Activated CD4-positive, alpha-beta T cell treated with anti-CD3 and anti-CD28 coated beads, Interleukin-2, amount 10 ng/mL, durations not matched to agents 7 days and 5 days (primary cell): ENCODE measurements around the gene SETX. TPM values are rescaled to one million over a fixed set of nuclear protein-coding genes. Genes with fewer than 3 reads are reported as not detected.

ENCODE experiments used
- CTCF ChIA-PET: fragments of 350-600 bp; sonication (Branson Sonifier 250); formaldehyde crosslinking; loops from one replicate; lab custom pipeline; 2021; ENCODE audit warnings: antibody characterized with exemption; lab: Charles Lee
- POLR2A ChIA-PET: fragments of 350-600 bp; sonication (Branson Sonifier 250); formaldehyde crosslinking; loops from one replicate; lab custom pipeline; 2021; ENCODE audit warnings: antibody characterized with exemption; lab: Charles Lee
- DNase-seq: peaks from one replicate; pipeline ENCODE4 v3.0.0-alpha.2; 2020
- H3K27ac Mint-ChIP-seq: one replicate; pipeline ENCODE4 v1.8.0; 2021; ENCODE audit warnings: mild to moderate bottlenecking, moderate library complexity, mixed read lengths
- H3K27me3 Mint-ChIP-seq: one replicate; pipeline ENCODE4 v1.8.0; 2021; ENCODE audit warnings: mixed read lengths
- H3K36me3 Mint-ChIP-seq: one replicate; pipeline ENCODE4 v1.8.0; 2021; ENCODE audit warnings: low read depth, mixed read lengths
- H3K4me1 Mint-ChIP-seq: one replicate; pipeline ENCODE4 v1.8.0; 2021; ENCODE audit warnings: mixed read lengths
- H3K4me3 Mint-ChIP-seq: one replicate; pipeline ENCODE4 v1.8.0; 2021; ENCODE audit warnings: mild to moderate bottlenecking, moderate library complexity, mixed read lengths
- H3K9me3 Mint-ChIP-seq: one replicate; pipeline ENCODE4 v1.8.0; 2021; ENCODE audit warnings: mixed read lengths
- total RNA-seq, 2 experiments: library from RNA; stranded (reverse); gene quantifications; one replicate each; pipeline ENCODE4 v1.2.3, GENCODE V29; 2021

The SETX gene
- total RNA-seq, 2 experiments from 2014 or later = 62.8 to 68.5 TPM

- Mint-ChIP-seq H3K4me3 (no peak overlapping the region), H3K36me3 (no peaks in the 10 kb centered on the region), H3K27ac (no peak overlapping the region), H3K27me3 (no peaks in the 10 kb centered on the region), H3K4me1 (peaks cover 6% of the 10 kb centered on the region), H3K9me3 (no peaks in the 10 kb centered on the region)
- CTCF ChIA-PET = no interaction called here
- POLR2A ChIA-PET = no interaction called here
- DNase-seq = no peak
Observed at GRCh38 chr9:132235125-132235524, 119.7 kb downstream of the SETX start.

- no peaks in the 10 kb centered on the region for H3K36me3 Mint-ChIP-seq
- H3K27me3 Mint-ChIP-seq = no peaks in the 10 kb centered on the region
- H3K4me1 Mint-ChIP-seq = peaks cover 5% of the 10 kb centered on the region
- H3K27ac Mint-ChIP-seq = no peak overlapping the region
- H3K9me3 Mint-ChIP-seq = no peaks in the 10 kb centered on the region
- DNase-seq = no peak
- no peak overlapping the region for H3K4me3 Mint-ChIP-seq
- CTCF ChIA-PET = no interaction called here
- POLR2A ChIA-PET = no interaction called here
Observed at GRCh38 chr9:132234535-132234934, 120.3 kb downstream of the SETX start.

GRCh38 chr9:132233138-132233537 is 121.6 kb downstream of the SETX start:
- no peak overlapping the region for H3K27ac Mint-ChIP-seq
- H3K4me1 Mint-ChIP-seq = peaks cover 4% of the 10 kb centered on the region
- CTCF ChIA-PET = no interaction called here
- DNase-seq = no peak
- H3K9me3 Mint-ChIP-seq = no peaks in the 10 kb centered on the region
- POLR2A ChIA-PET = interaction anchor here (0.6 kb wide), 1 partner anchor 502 kb away, joined by 3 read pairs; no protein-coding TSS in a partner anchor
- H3K27me3 Mint-ChIP-seq = no peaks in the 10 kb centered on the region
- H3K36me3 Mint-ChIP-seq = no peaks in the 10 kb centered on the region
- no peak overlapping the region for H3K4me3 Mint-ChIP-seq

GRCh38 chr9:132232522-132232921 is 122.3 kb downstream of the SETX start:
- no peak overlapping the region for H3K4me3 Mint-ChIP-seq
- ChIA-PET CTCF (no interaction called here), POLR2A (no interaction called here)
- no peaks in the 10 kb centered on the region for H3K9me3 Mint-ChIP-seq
- no peak for DNase-seq
- no peaks in the 10 kb centered on the region for H3K27me3 Mint-ChIP-seq
- peaks cover 4% of the 10 kb centered on the region for H3K4me1 Mint-ChIP-seq
- H3K36me3 Mint-ChIP-seq = no peaks in the 10 kb centered on the region
- H3K27ac Mint-ChIP-seq = no peak overlapping the region

- CTCF ChIA-PET = interaction anchor here (1.0 kb wide), 1 partner anchor 79 kb away, joined by 3 read pairs; no protein-coding TSS in a partner anchor
- Mint-ChIP-seq H3K36me3 (no peaks in the 10 kb centered on the region), H3K27me3 (no peaks in the 10 kb centered on the region), H3K4me3 (no peak overlapping the region), H3K4me1 (no peaks in the 10 kb centered on the region), H3K27ac (no peak overlapping the region), H3K9me3 (no peaks in the 10 kb centered on the region)
- DNase-seq = no peak
- POLR2A ChIA-PET = no interaction called here
Observed at GRCh38 chr9:132231019-132231701, 123.6 kb downstream of the SETX start.

GRCh38 chr9:132230605-132231004 is 124.2 kb downstream of the SETX start:
- H3K4me1 Mint-ChIP-seq = no peaks in the 10 kb centered on the region
- no peak overlapping the region for H3K4me3 Mint-ChIP-seq
- H3K9me3 Mint-ChIP-seq = no peaks in the 10 kb centered on the region
- ChIA-PET POLR2A (no interaction called here), CTCF (no interaction called here)
- no peak overlapping the region for H3K27ac Mint-ChIP-seq
- DNase-seq = no peak
- H3K36me3 Mint-ChIP-seq = no peaks in the 10 kb centered on the region
- no peaks in the 10 kb centered on the region for H3K27me3 Mint-ChIP-seq

GRCh38 chr9:132228062-132228461 is 126.7 kb downstream of the SETX start:
- POLR2A ChIA-PET = interaction anchor here (0.6 kb wide), 1 partner anchor 138 kb away, joined by 3 read pairs; no protein-coding TSS in a partner anchor
- Mint-ChIP-seq H3K27ac (no peak overlapping the region), H3K36me3 (no peaks in the 10 kb centered on the region), H3K27me3 (no peaks in the 10 kb centered on the region), H3K9me3 (no peaks in the 10 kb centered on the region), H3K4me1 (no peaks in the 10 kb centered on the region), H3K4me3 (no peak overlapping the region)
- DNase-seq = no peak
- CTCF ChIA-PET = no interaction called here

GRCh38 chr9:132226571-132227430 is 128.0 kb downstream of the SETX start:
- no peak overlapping the region for H3K4me3 Mint-ChIP-seq
- no peaks in the 10 kb centered on the region for H3K36me3 Mint-ChIP-seq
- no peaks in the 10 kb centered on the region for H3K27me3 Mint-ChIP-seq
- no peaks in the 10 kb centered on the region for H3K9me3 Mint-ChIP-seq
- no peak for DNase-seq
- H3K4me1 Mint-ChIP-seq = no peaks in the 10 kb centered on the region
- CTCF ChIA-PET = no interaction called here
- H3K27ac Mint-ChIP-seq = no peak overlapping the region
- POLR2A ChIA-PET = no interaction called here

- Mint-ChIP-seq H3K36me3 (no peaks in the 10 kb centered on the region), H3K4me1 (no peaks in the 10 kb centered on the region), H3K9me3 (no peaks in the 10 kb centered on the region), H3K27ac (no peak overlapping the region), H3K27me3 (peaks cover 4% of the 10 kb centered on the region), H3K4me3 (no peak overlapping the region)
- ChIA-PET CTCF (no interaction called here), POLR2A (no interaction called here)
- DNase-seq = no peak
Observed at GRCh38 chr9:132224645-132225044, 130.1 kb downstream of the SETX start.

- CTCF ChIA-PET = interaction anchor here (1.2 kb wide), 1 partner anchor 16 kb away, joined by 3 read pairs; no protein-coding TSS in a partner anchor
- H3K9me3 Mint-ChIP-seq = no peaks in the 10 kb centered on the region
- H3K27ac Mint-ChIP-seq = no peak overlapping the region
Observed at GRCh38 chr9:132221941-132222340, 132.8 kb downstream of the SETX start.

GRCh38 chr9:132218208-132218607 is 136.6 kb downstream of the SETX start:
- ChIA-PET POLR2A (no interaction called here), CTCF (no interaction called here)
- Mint-ChIP-seq H3K36me3 (no peaks in the 10 kb centered on the region), H3K27me3 (peaks cover 4% of the 10 kb centered on the region), H3K27ac (no peak overlapping the region), H3K4me1 (no peaks in the 10 kb centered on the region), H3K4me3 (no peak overlapping the region), H3K9me3 (no peaks in the 10 kb centered on the region)
- DNase-seq = no peak

More at GRCh38 chr9:132221941-132222340, 132.8 kb downstream of the SETX start:
- DNase-seq = no peak
- H3K4me1 Mint-ChIP-seq = no peaks in the 10 kb centered on the region
- POLR2A ChIA-PET = no interaction called here
- H3K36me3 Mint-ChIP-seq = no peaks in the 10 kb centered on the region
- peaks cover 4% of the 10 kb centered on the region for H3K27me3 Mint-ChIP-seq
- H3K4me3 Mint-ChIP-seq = no peak overlapping the region

- Mint-ChIP-seq H3K36me3 (no peaks in the 10 kb centered on the region), H3K27me3 (peaks cover 4% of the 10 kb centered on the region), H3K4me3 (no peak overlapping the region), H3K9me3 (no peaks in the 10 kb centered on the region), H3K27ac (no peak overlapping the region), H3K4me1 (no peaks in the 10 kb centered on the region)
- DNase-seq = no peak
- ChIA-PET POLR2A (no interaction called here), CTCF (no interaction called here)
Observed at GRCh38 chr9:132216861-132217619, 137.7 kb downstream of the SETX start.
